Measurements from ENCODE around the gene CCL15. TPM values are rescaled to one million over a fixed set of nuclear protein-coding genes. Genes with fewer than 3 reads are reported as not detected.

The CCL15 gene
- total and polyA plus RNA-seq, 4 donors: 7.1 TPM; not detected in 3

DNA sequence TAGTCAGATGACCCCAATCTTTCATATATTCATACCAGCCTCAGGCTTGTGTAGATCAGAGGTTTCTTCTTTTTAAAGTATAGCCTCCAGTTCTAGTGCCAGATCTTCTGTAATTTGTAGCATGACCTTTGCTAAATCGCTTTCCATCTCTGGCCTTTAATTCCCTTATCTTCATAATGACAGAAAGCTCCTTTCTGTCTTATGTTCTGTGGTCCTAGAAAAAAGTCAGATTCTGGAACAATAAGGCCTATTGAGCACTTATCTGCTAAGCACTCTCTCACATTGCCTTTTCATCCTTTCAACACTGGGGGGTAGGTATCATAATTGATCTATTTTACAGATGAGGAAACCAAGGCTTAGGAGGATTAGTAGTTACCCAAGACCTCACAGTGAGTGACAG, 29.3 kb downstream of the CCL15 start:
- H3K36me3 ChIP-seq (ENCODE audit: control insufficient read depth in 1 of 2, insufficient read depth in 2 of 2, low read length in 1 of 2): no peaks in the 10 kb centered on the region
- intact Hi-C loops (cut with DNase I): loop anchor here in 1 of 2 donors (10.0 kb wide), 1 partner anchor 173 kb away; no protein-coding TSS in a partner anchor
- H3K4me3 ChIP-seq (ENCODE audit: low read length in 2 of 2): no peak overlapping the region
- no peaks in the 10 kb centered on the region for H3K4me1 ChIP-seq (ENCODE audit: control insufficient read depth in 1 of 2, insufficient read depth in 2 of 2, low read length in 2 of 2)
- 85 to 86% methylated on average over 1 of the region's 1 CpG for WGBS, 2 donors
- H3K27me3 ChIP-seq (ENCODE audit: control insufficient read depth in 1 of 2, insufficient read depth in 2 of 2, low read length in 1 of 2): no peaks in the 10 kb centered on the region
- no peak overlapping the region for H3K27ac ChIP-seq (ENCODE audit: low read depth in 1 of 2, low read length in 2 of 2)
- H3K9me3 ChIP-seq (ENCODE audit: control insufficient read depth, low read length): no peaks in the 10 kb centered on the region
- DNase-seq (no peak), ATAC-seq (ENCODE audit: low FRiP score) (no peak)

DNA sequence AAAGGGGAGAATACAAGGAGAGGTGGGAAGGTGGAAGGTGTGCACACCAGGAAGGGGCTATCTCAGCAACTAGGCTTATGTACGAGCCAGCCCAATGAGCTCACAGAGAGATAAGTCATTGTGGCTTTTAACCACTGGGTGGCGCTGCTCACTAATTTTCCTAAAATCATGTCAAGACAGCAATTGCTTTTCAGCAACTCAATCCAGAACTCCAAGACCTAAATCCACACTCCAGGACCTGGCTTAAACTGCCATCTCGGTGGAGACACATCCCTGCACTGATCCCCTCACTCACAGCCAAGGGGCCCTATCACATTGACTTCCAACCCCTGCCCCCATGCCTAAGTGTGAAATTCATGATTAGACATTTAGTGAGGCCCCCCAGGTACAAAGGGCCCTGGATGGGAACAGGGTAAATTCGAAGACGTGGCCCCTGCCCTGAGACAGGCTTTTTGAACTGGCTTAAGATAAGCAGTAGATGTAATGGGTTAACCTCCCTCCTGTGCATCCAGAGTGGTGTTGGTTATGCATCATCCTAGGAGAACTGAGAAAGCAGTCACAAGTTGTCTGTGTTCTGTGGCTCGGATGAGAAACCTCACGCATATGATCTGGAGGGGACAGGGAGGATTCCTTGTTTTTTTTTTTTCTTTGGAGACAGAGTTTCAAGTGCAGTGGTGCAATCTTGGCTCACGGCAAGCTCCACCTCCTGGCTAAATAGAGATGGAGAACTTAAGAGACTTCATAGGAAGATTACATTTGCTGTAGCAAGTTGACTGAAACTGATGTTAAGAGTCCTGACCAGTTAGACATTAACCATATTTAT, 31.6 kb downstream of the CCL15 start:
- no peaks in the 10 kb centered on the region for H3K4me1 ChIP-seq (ENCODE audit: control insufficient read depth in 1 of 2, insufficient read depth in 2 of 2, low read length in 2 of 2)
- peak; percentile 74 to 82 for DNase-seq
- ATAC-seq (ENCODE audit: low FRiP score): peak; percentile 72
- 39 to 45% methylated on average over 8 of the region's 8 CpGs for WGBS, 2 donors
- H3K27ac ChIP-seq (ENCODE audit: low read depth in 1 of 2, low read length in 2 of 2): no peak overlapping the region
- no peak overlapping the region for H3K4me3 ChIP-seq (ENCODE audit: low read length in 2 of 2)
- H3K27me3 ChIP-seq (ENCODE audit: control insufficient read depth in 1 of 2, insufficient read depth in 2 of 2, low read length in 1 of 2): no peaks in the 10 kb centered on the region
- no peaks in the 10 kb centered on the region for H3K36me3 ChIP-seq (ENCODE audit: control insufficient read depth in 1 of 2, insufficient read depth in 2 of 2, low read length in 1 of 2)
- no peaks in the 10 kb centered on the region for H3K9me3 ChIP-seq (ENCODE audit: control insufficient read depth, low read length)
- intact Hi-C loops (cut with DNase I): loop anchor here (10.0 kb wide), 2 partner anchors 175 to 515 kb away; partner anchors contain the start of gene ZNHIT3 (in 2 of the 2)

- no peak overlapping the region for H3K27ac ChIP-seq (ENCODE audit: low read depth in 1 of 2, low read length in 2 of 2)
- WGBS, 2 donors: 80 to 81% methylated on average over 10 of the region's 10 CpGs
- no peaks in the 10 kb centered on the region for H3K27me3 ChIP-seq (ENCODE audit: control insufficient read depth in 1 of 2, insufficient read depth in 2 of 2, low read length in 1 of 2)
- no peaks in the 10 kb centered on the region for H3K36me3 ChIP-seq (ENCODE audit: control insufficient read depth in 1 of 2, insufficient read depth in 2 of 2, low read length in 1 of 2)
- intact Hi-C loops (cut with DNase I): loop anchor here (10.0 kb wide), 2 partner anchors 176 to 516 kb away; partner anchors contain the start of gene ZNHIT3 (in 2 of the 2)
- H3K4me3 ChIP-seq (ENCODE audit: low read length in 2 of 2): no peak overlapping the region
- H3K9me3 ChIP-seq (ENCODE audit: control insufficient read depth, low read length): no peaks in the 10 kb centered on the region
- ATAC-seq (ENCODE audit: low FRiP score): no peak
- no peaks in the 10 kb centered on the region for H3K4me1 ChIP-seq (ENCODE audit: control insufficient read depth in 1 of 2, insufficient read depth in 2 of 2, low read length in 2 of 2)
- no peak for DNase-seq
Measured at GRCh38 chr17:35968520-35969054, 32.8 kb downstream of the CCL15 start.

- no peak overlapping the region for H3K4me3 ChIP-seq (ENCODE audit: low read length in 2 of 2)
- no peaks in the 10 kb centered on the region for H3K27me3 ChIP-seq (ENCODE audit: control insufficient read depth in 1 of 2, insufficient read depth in 2 of 2, low read length in 1 of 2)
- intact Hi-C loops (cut with DNase I): loop anchor here (10.0 kb wide), 2 partner anchors 180 to 520 kb away; partner anchors contain the start of gene ZNHIT3 (in 2 of the 2)
- H3K36me3 ChIP-seq (ENCODE audit: control insufficient read depth in 1 of 2, insufficient read depth in 2 of 2, low read length in 1 of 2): no peaks in the 10 kb centered on the region
- H3K4me1 ChIP-seq (ENCODE audit: control insufficient read depth in 1 of 2, insufficient read depth in 2 of 2, low read length in 2 of 2): no peaks in the 10 kb centered on the region
- 89 to 90% methylated on average over 7 of the region's 7 CpGs for WGBS, 2 donors
- H3K9me3 ChIP-seq (ENCODE audit: control insufficient read depth, low read length): no peaks in the 10 kb centered on the region
- no peak overlapping the region for H3K27ac ChIP-seq (ENCODE audit: low read depth in 1 of 2, low read length in 2 of 2)
- ATAC-seq (ENCODE audit: low FRiP score): no peak
- DNase-seq: no peak
Measured at GRCh38 chr17:35965272-35965671, 36.1 kb downstream of the CCL15 start.

DNA sequence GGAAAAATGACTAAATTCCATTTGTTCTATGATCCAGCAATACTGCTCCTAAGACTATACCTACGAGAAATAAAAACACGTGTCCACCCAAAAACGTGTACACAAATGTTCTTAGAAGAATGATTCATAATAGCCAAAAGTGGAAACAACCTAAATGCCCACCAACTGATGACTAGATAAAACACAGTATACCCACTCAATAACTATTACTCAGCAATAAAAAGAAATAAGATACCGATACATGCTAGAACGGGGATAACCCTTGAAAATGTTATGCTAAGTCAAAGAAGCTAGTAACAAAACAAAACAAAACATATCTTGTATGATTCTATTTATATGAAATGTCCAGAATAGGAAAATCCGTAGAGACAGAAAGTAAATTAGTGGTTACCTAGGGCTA, 37.7 kb downstream of the CCL15 start:
- Histone ChIP-seq H3K4me1 (ENCODE audit: control insufficient read depth in 1 of 2, insufficient read depth in 2 of 2, low read length in 2 of 2) (no peaks in the 10 kb centered on the region), H3K9me3 (ENCODE audit: control insufficient read depth, low read length) (no peaks in the 10 kb centered on the region), H3K27me3 (ENCODE audit: control insufficient read depth in 1 of 2, insufficient read depth in 2 of 2, low read length in 1 of 2) (no peaks in the 10 kb centered on the region), H3K27ac (ENCODE audit: low read depth in 1 of 2, low read length in 2 of 2) (no peak overlapping the region), H3K4me3 (ENCODE audit: low read length in 2 of 2) (no peak overlapping the region), H3K36me3 (ENCODE audit: control insufficient read depth in 1 of 2, insufficient read depth in 2 of 2, low read length in 1 of 2) (no peaks in the 10 kb centered on the region)
- DNase-seq (no peak), ATAC-seq (ENCODE audit: low FRiP score) (no peak)
- intact Hi-C loops (cut with DNase I): loop anchor here (10.0 kb wide), 2 partner anchors 181 to 521 kb away; partner anchors contain the start of gene ZNHIT3 (in 2 of the 2)
- WGBS, 2 donors: 67% methylated on average over 6 of the region's 6 CpGs

GRCh38 chr17:35953720-35954119, 47.6 kb downstream of the CCL15 start:
- ATAC-seq (ENCODE audit: low FRiP score) (no peak), DNase-seq (no peak)
- 52 to 56% methylated on average over 7 of the region's 7 CpGs for WGBS, 2 donors
- no peaks in the 10 kb centered on the region for H3K36me3 ChIP-seq (ENCODE audit: control insufficient read depth in 1 of 2, insufficient read depth in 2 of 2, low read length in 1 of 2)
- H3K9me3 ChIP-seq (ENCODE audit: control insufficient read depth, low read length): no peaks in the 10 kb centered on the region
- H3K4me1 ChIP-seq (ENCODE audit: control insufficient read depth in 1 of 2, insufficient read depth in 2 of 2, low read length in 2 of 2): no peaks in the 10 kb centered on the region
- no peak overlapping the region for H3K4me3 ChIP-seq (ENCODE audit: low read length in 2 of 2)
- intact Hi-C loops (cut with DNase I): loop anchor here in 1 of 2 donors (10.0 kb wide), 1 partner anchor 51 kb away; the partner anchor contains the start of gene CCL15
- H3K27ac ChIP-seq (ENCODE audit: low read depth in 1 of 2, low read length in 2 of 2): no peak overlapping the region
- no peaks in the 10 kb centered on the region for H3K27me3 ChIP-seq (ENCODE audit: control insufficient read depth in 1 of 2, insufficient read depth in 2 of 2, low read length in 1 of 2)

- DNase-seq (no peak), ATAC-seq (ENCODE audit: low FRiP score) (no peak)
- H3K4me3 ChIP-seq (ENCODE audit: low read length in 2 of 2): no peak overlapping the region
- intact Hi-C loops (cut with DNase I): no loop called here
- no peaks in the 10 kb centered on the region for H3K27me3 ChIP-seq (ENCODE audit: control insufficient read depth in 1 of 2, insufficient read depth in 2 of 2, low read length in 1 of 2)
- 67 to 72% methylated on average over 3 of the region's 3 CpGs for WGBS, 2 donors
- H3K36me3 ChIP-seq (ENCODE audit: control insufficient read depth in 1 of 2, insufficient read depth in 2 of 2, low read length in 1 of 2): no peaks in the 10 kb centered on the region
- H3K4me1 ChIP-seq (ENCODE audit: control insufficient read depth in 1 of 2, insufficient read depth in 2 of 2, low read length in 2 of 2): no peaks in the 10 kb centered on the region
- no peak overlapping the region for H3K27ac ChIP-seq (ENCODE audit: low read depth in 1 of 2, low read length in 2 of 2)
- H3K9me3 ChIP-seq (ENCODE audit: control insufficient read depth, low read length): no peaks in the 10 kb centered on the region
Measured at GRCh38 chr17:35949401-35949800, 52.0 kb downstream of the CCL15 start.

GRCh38 chr17:35948092-35948491, 53.3 kb downstream of the CCL15 start:
- DNase-seq (no peak), ATAC-seq (ENCODE audit: low FRiP score) (no peak)
- Histone ChIP-seq H3K27ac (ENCODE audit: low read depth in 1 of 2, low read length in 2 of 2) (no peak overlapping the region), H3K4me1 (ENCODE audit: control insufficient read depth in 1 of 2, insufficient read depth in 2 of 2, low read length in 2 of 2) (no peaks in the 10 kb centered on the region), H3K36me3 (ENCODE audit: control insufficient read depth in 1 of 2, insufficient read depth in 2 of 2, low read length in 1 of 2) (no peaks in the 10 kb centered on the region), H3K9me3 (ENCODE audit: control insufficient read depth, low read length) (no peaks in the 10 kb centered on the region), H3K4me3 (ENCODE audit: low read length in 2 of 2) (no peak overlapping the region), H3K27me3 (ENCODE audit: control insufficient read depth in 1 of 2, insufficient read depth in 2 of 2, low read length in 1 of 2) (no peaks in the 10 kb centered on the region)
- WGBS, 2 donors: 92 to 93% methylated on average over 7 of the region's 7 CpGs
- intact Hi-C loops (cut with DNase I): no loop called here
